Measurements from ENCODE around the gene ZNF415.
"Not testable (repeated sequence)": the region's sequence is repeated elsewhere in the genome, so short reads cannot be mapped to it uniquely, and the experiment has no call there.

Gene ZNF415

DNA sequence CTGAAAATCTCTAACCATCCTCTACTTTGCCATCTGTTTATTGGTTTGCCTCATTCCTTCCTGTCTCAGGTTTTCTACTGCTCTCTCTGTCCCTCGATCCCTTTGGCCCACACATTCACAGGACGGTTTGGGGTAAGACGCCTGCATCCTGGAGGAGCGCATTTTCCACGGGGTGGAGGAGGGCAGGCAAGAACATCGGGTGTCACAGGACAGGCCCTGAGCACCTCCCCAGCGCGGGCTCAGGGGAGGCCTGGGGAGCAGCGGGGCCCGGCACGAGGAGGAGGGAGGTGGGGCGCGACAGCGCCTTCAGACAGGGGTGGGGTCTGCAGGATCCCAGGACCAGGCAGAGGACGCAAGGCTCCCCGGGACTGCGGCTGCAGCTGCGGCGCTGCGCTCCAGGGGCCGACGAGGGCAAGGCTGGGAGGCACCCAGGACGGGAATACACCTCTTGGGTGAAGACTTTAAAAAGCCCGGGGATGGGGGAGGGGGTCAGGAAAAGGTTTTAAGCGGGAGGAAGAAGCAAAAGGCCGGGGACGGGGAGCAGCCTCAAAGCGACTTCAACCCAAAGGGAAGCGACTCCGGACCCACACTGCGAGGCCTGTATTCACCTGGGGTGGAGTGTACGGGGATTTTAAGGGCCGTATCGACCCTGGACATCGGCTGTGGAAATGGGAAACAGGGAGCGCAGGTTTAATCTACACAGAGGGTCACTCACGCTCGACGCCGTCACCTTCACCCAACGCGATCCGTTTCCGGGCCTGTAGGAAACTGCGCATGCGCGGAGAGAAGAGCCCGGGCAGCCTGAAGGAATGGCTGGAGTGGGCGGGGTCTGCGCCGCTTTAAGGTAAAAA is at the start of gene ZNF415:
TSS of gene ZNF415 (minus strand) at position 770 of the 851 bp plus-strand sequence. CDS start 10,234 bp downstream, outside the sequence.
- DNase-seq (ENCODE audit: low spot score) = peak; percentile 78

DNA sequence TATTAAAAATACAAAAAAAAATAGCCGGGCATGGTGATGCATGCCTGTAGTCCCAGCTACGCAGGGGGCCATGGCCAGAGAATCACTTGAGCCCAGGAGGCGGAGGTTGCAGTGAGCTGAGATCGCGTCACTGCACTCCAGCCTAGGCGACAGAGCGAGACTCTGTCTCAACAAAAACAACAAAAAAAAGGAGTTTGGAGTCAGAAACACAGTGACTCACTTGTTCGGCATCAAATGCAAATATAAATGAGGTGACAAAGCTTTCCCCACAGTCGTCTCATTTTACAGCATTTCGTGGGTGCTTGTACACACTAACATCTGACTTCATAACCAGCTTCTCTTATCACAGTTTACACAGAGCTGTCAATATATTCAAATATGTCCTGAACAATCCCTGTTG is 49.5 kb upstream of the ZNF415 start:
- DNase-seq (ENCODE audit: low spot score) = no peak

DNA sequence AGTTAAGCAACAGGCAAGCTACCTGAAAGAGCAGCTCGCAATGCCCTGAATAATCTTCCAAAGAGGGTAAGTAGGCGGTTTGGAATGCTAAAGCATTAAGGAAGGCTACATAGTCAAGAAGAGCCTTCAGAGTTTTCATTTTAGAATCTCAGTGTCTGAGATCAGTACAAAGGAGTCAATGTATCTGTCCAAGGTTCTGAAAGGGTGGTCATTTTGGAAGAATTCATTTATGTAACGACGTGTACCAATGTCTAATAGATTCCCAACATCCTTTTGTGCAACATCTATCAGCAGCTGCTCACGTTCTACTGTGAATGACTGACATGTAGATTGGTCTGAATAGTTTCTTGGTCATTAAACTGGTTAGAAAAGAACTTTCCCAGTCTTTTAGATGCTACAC is 45.3 kb upstream of the ZNF415 start:
- no peak for DNase-seq (ENCODE audit: low spot score)

DNA sequence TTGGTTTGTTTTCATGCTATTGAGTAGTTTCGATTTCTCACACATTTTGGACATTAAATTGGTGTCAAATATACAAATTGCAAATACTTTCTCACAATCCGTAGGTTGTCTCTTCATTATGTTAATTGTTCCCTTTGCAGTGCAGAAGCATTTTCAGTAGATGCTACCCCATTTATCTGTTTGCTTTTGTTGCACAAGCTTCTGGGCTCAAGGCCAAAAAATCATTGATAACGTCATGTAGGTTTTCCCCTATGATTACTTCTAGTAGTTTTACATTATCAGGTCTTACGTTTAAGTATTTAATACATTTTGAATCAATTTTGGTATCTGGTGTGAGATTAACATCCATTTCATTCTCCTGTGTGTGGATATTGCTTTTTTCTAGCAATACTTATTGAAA is 40.2 kb upstream of the ZNF415 start:
- no peak for DNase-seq (ENCODE audit: low spot score)

DNA sequence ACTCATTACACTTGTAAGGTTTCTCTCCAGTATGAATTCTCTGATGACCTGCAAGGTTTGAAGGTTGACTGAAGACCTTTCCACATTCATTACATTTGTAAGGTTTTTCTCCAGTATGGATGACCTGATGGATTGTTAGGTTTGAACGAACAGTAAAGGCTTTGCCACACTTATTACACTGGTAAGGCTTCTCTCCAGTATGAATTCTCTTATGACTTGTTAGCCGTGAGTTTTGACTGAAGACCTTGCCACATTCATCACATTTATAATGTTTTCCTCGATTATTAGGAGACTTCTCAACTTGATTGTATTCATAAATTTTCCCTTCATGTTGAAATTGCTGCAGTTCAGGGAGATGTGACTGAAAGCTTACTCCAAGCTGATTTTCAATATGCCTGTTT is 33.0 kb upstream of the ZNF415 start:
- DNase-seq (ENCODE audit: low spot score) = no peak

DNA sequence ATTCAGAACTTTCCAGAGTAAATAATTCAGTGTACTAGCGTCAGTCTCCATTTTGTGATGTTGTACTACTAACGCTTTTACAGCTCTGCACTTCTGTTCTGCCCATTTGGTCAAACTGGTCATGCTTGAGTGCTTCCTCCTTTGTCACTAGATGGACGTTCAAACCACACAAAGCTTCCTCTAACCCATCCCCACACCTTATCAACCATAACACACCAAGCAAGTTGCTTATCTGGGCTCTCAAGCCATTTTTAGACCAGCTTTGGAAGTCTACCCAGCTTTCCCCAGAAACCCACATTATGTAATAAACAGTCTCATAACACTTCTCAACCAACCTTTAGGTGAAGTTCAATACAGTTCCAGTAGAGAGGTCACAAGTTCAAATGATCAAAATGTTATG is 28.4 kb upstream of the ZNF415 start:
- DNase-seq (ENCODE audit: low spot score) = no peak

DNA sequence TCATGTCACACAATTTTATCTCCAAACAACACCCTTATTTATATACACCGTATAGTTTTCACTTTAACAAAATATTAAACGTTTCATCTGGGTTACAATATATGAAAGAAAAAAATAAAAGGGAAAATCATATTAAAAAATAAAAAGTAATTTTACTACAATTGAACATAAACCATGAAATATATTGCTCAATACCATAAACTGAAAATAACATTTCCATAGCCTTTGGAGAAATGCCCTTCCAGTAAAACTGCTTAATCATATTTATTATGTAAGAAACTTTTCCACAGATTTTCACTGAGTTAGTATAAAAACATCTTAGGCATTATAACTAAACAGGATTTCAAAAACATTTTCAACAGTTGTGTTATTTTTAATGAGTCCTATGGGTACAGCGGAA is 27.6 kb upstream of the ZNF415 start:
- no peak for DNase-seq (ENCODE audit: low spot score)

DNA sequence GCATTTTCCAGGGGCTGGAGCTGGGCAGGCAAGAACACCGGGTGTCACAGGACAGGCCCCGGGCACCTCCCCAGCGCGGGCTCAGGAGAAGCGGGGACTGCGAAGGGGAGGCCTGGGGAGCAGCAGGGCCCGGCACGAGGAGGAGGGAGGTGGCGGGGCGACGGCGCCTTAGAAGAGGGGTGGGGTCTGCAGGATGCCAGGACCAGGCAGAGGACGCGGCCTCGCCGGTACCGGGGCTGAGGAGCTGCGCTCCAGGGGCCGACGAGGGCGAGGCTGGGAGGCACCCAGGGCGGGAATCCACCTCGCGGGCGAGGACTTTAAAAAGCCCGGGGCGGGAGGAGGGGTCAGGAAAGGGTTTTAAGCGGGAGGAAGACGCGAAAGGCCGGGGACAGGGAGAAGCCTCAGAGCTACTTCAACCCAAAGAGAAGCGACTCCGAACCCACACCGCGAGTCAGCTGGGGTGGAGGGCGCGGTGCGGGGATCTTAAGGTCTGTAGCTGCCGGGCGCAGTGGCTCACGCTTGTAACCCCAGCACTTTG is 25.5 kb upstream of the ZNF415 start:
- peak; percentile 8 for DNase-seq (ENCODE audit: low spot score)

DNA sequence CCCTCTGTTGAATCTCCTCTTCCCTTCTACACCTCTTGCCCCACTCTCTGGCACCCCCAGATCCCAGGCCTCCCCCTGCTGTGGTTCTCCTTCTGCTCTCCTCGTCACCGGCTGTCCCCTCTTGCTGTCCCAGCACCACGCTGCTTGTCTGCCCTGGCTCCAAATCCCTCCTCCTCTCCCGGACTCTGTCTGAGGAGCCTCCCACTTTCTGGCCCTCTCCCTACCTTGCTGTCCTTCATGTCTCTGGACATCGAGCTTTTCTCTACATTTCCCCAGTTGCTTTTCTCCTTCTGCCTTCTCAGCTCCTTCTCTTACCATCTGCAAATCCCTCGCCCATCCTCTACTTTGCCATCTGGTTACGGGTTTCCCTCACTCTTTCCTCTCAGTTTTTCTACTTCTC is 24.9 kb upstream of the ZNF415 start:
- DNase-seq (ENCODE audit: low spot score) = no peak

DNA sequence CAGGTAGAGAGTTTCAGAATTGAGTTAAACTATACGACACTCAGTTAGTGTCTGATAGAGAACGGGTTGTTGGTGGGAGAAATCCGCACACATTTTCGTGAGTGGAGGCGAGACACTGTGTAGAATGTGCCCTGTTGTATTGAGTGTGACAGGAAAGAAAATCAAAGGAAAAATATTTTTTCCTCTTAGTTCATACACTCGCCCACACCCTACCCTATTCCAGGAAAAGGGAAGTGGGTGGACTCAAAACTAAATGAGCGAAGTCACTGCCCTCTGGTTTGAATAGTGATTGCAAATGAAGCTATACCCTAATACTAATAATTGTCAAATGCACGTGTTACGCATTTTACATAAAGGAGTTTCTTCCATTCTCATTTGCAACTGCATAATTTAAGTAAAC is 24.1 kb upstream of the ZNF415 start:
- DNase-seq (ENCODE audit: low spot score) = no peak

DNA sequence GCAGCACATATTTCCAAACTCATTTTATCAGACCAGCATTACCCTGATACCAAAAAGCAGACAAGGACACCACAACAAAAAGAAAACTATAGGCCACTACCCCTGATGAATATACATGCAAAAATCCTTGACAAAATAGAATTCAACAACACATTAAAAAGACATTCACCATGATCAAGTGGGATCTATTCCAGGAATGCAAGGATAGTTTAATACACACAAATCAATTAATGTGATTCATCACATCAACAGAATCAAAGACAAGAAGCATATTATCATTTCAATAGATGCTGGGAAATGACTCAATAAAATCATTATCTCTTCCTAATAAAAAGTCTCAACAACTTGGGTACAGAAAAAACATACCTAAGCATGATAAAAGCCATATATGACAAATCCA is 14.9 kb upstream of the ZNF415 start:
- DNase-seq (ENCODE audit: low spot score) = no peak

DNA sequence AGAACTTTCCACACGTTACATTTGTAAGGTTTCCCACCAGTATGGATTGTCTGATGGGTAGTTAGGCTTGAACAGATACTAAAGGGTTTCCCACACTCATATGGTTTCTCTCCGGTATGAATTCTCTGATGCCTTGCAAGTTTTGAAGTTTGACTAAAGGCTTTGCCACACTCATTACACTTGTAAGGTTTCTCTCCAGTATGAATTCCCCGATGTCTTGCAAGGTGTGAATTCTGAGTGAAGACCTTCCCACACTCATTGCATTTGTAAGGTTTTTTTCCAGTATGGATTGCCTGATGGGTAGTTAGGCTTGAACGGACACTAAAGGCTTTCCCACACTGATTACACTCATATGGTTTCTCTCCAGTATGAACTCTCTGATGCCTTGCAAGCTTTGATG is 7.6 kb upstream of the ZNF415 start:
- no peak for DNase-seq (ENCODE audit: low spot score)

DNA sequence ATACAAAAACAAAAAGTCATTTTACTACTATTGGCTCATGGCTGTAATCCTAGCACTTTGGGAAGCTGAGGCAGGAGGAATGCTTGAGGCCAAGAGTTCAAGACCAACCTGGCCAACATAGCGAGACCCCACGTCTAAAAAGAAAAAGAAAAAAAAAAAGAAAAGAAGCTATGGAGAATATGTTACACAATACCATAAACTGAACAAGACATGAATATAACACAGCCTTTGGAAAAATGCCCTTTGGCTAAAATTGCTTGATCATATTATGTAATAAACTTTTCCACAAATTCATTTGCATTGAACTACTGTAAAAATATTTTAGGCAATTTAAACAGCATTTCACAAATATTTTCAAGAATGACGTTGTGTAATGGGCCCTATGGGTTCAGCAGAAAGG is 3.7 kb upstream of the ZNF415 start:
- DNase-seq (ENCODE audit: low spot score) = no peak

DNA sequence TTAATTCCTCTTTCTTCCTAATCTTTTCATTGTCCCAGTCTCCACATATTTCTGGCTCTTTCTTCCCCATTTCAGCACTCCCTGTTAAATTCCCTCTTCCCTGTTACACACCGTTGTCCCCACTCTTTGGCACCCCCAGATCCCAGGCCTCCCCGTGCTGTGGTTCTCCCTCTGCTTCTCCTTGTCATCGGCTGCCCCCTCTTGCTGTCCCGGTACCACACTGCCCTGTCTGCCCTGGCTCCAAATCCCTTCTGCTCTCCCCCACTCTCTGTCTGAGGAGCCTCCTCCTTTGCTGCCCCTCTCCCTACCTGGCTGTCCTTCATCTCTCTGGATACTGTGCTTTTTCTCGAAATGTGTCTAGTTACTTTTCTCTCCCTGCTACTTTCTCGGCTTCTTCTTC is 983 bp downstream of the ZNF415 start:
- DNase-seq (ENCODE audit: low spot score) = no peak

DNA sequence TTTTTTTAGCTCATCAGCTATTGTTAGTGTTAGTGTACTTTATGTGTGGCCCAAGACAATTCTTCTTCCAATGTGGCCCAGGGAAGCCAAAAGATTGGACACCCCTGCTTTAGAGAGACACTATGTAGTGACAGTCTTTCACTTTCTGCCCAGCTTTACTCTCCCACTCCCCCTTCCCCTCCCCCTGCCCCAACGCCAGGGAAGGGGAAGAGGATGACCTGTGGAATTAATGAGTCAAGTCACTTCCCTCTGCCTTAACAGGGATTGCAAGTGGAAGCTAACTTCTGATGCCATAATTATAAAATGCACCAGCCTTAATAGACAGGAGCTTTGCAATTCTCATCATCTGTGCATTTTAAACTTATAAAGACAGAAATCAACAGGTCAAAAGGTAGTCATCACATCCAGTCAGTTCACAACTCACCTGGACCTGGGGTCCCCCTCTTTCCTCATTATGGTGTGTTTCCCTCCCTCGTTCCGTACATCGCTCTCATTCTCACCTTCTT is 1.6 kb downstream of the ZNF415 start:
- no peak for DNase-seq (ENCODE audit: low spot score)

DNA sequence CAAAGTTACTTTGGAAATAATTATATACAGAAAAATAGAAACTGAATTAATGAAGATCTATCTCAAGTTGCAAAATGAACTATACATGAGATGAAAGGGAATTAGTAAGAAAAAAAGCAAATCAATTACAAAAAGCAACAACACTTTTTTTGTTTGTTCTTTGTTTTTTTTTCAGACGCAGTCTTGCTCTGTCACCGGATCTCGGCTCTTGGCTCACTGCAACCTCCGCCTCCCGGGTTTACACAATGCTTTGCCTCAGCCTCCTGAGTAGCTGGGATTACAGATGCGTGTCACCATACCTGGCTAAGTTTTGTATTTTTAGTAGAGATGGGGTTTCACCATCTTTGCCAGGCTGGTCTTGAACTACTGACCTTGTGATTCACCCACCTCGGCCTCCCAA is 2.2 kb downstream of the ZNF415 start:
- DNase-seq (ENCODE audit: low spot score) = no peak

DNA sequence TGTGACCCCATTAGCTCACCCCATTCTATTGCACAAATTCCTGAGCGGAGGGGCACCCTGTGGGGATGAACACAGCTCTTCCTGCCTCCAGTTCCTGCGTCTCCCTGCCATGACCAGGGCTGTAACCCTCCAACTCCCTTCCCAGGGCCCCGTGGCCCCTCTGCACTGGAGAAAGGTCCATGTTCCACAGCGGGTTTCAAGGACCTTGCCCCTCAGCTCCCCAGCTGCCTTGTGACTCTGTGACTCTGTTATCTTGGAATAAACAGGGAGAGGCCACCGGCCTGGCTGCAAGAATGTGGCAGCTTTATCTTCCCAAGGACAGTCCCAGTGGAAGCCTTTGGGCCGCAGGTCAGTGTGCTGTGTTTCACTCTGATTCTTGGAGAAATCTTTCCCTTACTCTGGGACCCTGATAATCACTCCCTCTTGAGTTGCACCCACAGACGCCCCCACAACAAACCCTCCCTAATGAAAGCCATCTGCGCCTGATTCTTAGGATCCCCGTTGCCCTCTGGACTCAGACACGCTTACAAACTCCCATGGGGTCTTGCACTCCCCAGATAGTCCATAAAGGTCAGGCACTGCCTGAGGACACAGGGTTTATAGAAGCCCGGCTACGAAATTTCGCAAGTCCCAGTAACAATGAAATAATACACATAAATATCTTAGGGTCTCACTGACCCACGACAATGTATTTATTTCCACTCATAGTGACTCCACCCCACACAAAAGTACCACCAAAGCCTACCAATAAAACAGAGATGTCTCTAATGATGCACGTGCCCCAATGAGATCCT is 5.8 kb downstream of the ZNF415 start:
- not testable (repeated sequence) for DNase-seq (ENCODE audit: low spot score)

DNA sequence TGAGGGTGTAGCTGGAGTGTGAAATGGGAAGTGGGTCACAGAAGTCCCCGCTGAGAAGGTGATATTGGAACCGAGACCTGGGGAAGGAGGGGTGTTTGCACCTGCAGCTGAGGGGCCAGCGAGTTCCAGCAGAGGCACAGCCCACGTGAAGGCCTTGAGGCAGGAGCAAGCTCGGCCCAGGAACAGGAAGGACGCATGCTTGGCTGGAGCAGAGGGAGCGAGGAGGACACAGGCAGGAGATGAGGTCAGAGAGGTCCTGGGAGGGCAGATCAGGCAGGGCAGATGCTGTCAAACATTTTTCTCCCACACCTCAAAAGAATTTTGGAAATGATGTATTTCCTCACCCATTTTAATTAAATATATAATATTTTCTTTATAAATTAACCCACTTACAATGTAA is 9.3 kb downstream of the ZNF415 start:
- no peak for DNase-seq (ENCODE audit: low spot score)

DNA sequence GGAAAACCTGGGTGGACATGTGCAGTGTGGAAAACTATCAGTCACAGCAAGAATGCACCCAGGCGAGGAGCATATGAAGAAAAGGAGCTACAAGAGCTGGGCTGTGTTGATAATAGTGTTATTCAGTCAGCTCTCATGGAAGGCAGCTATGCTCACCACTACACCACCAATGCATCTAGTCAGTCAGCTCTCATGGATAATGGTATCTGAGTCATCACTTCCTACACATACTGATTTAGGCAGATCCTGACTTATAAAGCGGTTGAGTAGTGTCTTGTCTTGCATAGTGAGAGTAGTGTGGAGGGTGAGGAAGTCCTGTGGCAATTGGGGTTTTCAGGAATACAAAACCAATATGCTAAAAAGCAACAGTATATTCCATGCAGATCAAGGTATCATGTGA is 20.4 kb downstream of the ZNF415 start:
- no peak for DNase-seq (ENCODE audit: low spot score)

DNA sequence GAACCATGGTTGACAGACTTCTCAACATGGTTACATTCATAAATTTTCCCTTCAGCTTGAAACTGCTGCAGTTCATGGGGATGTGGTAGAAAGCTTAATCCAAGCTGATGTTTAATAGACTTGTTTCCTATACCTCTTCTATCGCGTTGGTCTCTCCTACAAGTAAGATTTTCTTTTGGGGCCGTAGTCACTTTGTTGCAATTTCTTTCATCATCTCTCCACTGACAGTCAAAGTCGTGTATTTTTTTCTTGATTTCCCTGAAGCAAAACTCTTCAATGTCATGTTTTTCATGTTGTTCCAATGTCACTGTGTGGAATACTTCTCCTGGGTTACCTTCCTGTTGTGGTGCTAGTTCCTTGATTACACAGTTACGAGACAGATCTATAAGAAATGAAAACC is 23.2 kb downstream of the ZNF415 start:
- DNase-seq (ENCODE audit: low spot score) = no peak

DNA sequence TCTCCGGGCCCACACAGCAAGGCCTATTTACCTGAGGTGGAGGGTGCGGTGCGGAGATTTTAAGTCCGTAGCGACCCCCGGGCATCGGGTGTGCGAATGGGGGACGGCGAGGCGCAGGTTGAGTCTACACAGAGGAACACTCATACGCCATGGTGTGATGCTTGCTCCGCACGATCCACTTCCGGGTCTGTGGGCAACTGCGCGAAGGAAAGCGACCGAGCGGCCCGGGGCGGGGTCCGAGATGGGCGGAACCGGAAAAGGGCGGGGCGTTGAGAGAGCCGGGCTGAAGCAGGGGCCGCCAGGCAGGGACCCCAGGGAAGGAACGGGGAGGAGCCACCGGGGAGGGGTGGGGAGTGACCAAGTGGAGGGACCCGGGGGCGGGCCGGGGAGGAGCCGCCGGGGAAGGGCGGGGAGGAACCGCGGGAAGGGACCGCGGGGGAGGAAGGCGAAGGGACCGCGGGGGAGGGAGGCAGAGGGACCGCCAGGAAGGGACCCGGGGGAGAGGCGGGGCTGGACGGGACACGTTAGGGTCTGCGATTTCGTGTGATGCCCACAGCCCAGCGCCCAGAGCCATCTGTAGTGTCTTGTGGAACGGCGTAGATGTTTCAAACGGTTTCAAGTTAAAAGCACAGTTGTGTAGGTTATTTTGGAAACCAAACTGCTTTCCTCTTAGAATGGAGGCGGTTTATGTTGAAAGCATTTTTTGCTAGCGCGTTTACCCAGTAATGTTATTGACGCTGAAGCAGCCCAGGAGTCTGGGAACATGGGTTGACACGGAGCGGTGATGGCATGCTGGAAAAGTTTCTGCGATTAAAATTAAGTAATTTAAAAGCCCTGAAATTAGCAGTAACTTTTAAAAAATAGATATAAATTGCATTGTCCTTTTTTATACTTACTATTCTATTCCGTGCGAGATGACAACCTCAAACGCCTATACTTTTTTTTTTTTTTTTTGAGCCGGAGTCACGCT is 29.2 kb downstream of the ZNF415 start, which contains the start of gene ZNF160:
TSS of gene ZNF160 (minus strand) at position 189 of the 970 bp plus-strand sequence. CDS start 17,146 bp downstream, outside the sequence.
- DNase-seq (ENCODE audit: low spot score) = peak; percentile 99
